WTC11 (cell line): ENCODE measurements around the gene IFNAR2. TPM values are rescaled to one million over a fixed set of nuclear protein-coding genes. Genes with fewer than 3 reads are reported as not detected.

Experiments used
- ATAC-seq: fragments of 200-7000 bp; cut with Tn5 transposase; 2 replicates; pipeline ENCODE4 v1.10.0; 2021; ENCODE audit warnings: mild to moderate bottlenecking, moderate library complexity
- CTCF ChIA-PET: fragments of 300-600 bp; sonication (Branson Sonifier 250); formaldehyde crosslinking; loops from one replicate; lab custom pipeline; 2021; ENCODE audit warnings: antibody characterized with exemption; lab: Charles Lee
- POLR2A ChIA-PET: fragments of 350-600 bp; sonication (Branson Sonifier 250); formaldehyde crosslinking; loops from one replicate; lab custom pipeline; 2021; ENCODE audit warnings: antibody characterized with exemption; lab: Charles Lee
- DNase-seq: peaks from one replicate; pipeline ENCODE4 v3.0.0; 2021; ENCODE audit warnings: low spot score
- H3K27ac Mint-ChIP-seq: 2 replicates; pipeline ENCODE4 v1.8.0; 2021; ENCODE audit warnings: mixed read lengths
- H3K27me3 Mint-ChIP-seq: 2 replicates; pipeline ENCODE4 v1.8.0; 2021; ENCODE audit warnings: low read depth, mild to moderate bottlenecking, moderate library complexity, mixed read lengths
- H3K36me3 Mint-ChIP-seq: 2 replicates; pipeline ENCODE4 v1.8.0; 2021; ENCODE audit warnings: mixed read lengths
- H3K4me1 Mint-ChIP-seq: 2 replicates; pipeline ENCODE4 v1.8.0; 2022; ENCODE audit warnings: mixed read lengths
- H3K4me3 Mint-ChIP-seq: 2 replicates; pipeline ENCODE4 v1.8.0; 2021; ENCODE audit warnings: mild to moderate bottlenecking, moderate library complexity, mixed read lengths
- H3K9me3 Mint-ChIP-seq: 2 replicates; pipeline ENCODE4 v1.8.0; 2021; ENCODE audit warnings: mixed read lengths
- AFF4 ChIP-seq: sonication (generic); formaldehyde crosslinking; IDR thresholded peaks from 2 replicates; pipeline ENCODE4 v1.8.1; 2023; ENCODE audit warnings: mild to moderate bottlenecking, missing genetic modification reagents, borderline replicate concordance
- ERG ChIP-seq: fragments of 250-450 bp; sonication (Bioruptor Pico); IDR thresholded peaks from 2 replicates; pipeline ENCODE4 v1.8.0; 2021; ENCODE audit warnings: mild to moderate bottlenecking
- FOXP1 ChIP-seq: sonication (generic); formaldehyde crosslinking; IDR thresholded peaks from 2 replicates; pipeline ENCODE4 v1.8.0; 2022; ENCODE audit warnings: missing genetic modification reagents, mild to moderate bottlenecking, moderate library complexity, borderline replicate concordance
- JUN ChIP-seq: sonication (generic); formaldehyde crosslinking; IDR thresholded peaks from 2 replicates; pipeline ENCODE4 v1.8.0; 2023; ENCODE audit warnings: mild to moderate bottlenecking, missing genetic modification reagents
- KAT7 ChIP-seq: sonication (generic); formaldehyde crosslinking; IDR thresholded peaks from 2 replicates; pipeline ENCODE4 v1.8.1; 2023; ENCODE audit warnings: missing genetic modification reagents, mild to moderate bottlenecking, borderline replicate concordance
- MYBL2 ChIP-seq: sonication (generic); formaldehyde crosslinking; IDR thresholded peaks from 2 replicates; pipeline ENCODE4 v1.8.1; 2023; ENCODE audit warnings: mild to moderate bottlenecking, moderate library complexity, missing genetic modification reagents
- NR1H2 ChIP-seq: sonication (generic); formaldehyde crosslinking; IDR thresholded peaks from 2 replicates; pipeline ENCODE4 v1.9.0; 2021; ENCODE audit warnings: mild to moderate bottlenecking, moderate library complexity, missing genetic modification reagents
- RELA ChIP-seq: sonication (generic); formaldehyde crosslinking; IDR thresholded peaks from 2 replicates; pipeline ENCODE4 v1.8.1; 2022; ENCODE audit warnings: missing genetic modification reagents, mild to moderate bottlenecking, borderline replicate concordance
- SOX15 ChIP-seq: fragments of 250-450 bp; sonication (Bioruptor Pico); IDR thresholded peaks from 2 replicates; pipeline ENCODE4 v1.9.0; 2021; ENCODE audit warnings: mild to moderate bottlenecking
- SP1 ChIP-seq: sonication (generic); formaldehyde crosslinking; conservative IDR thresholded peaks from 2 replicates; pipeline ENCODE4 v1.8.1; 2022; ENCODE audit warnings: missing genetic modification reagents
- TCF7 ChIP-seq: sonication (generic); formaldehyde crosslinking; IDR thresholded peaks from 2 replicates; pipeline ENCODE4 v1.8.0; 2022; ENCODE audit warnings: mild to moderate bottlenecking, low read depth, missing genetic modification reagents, moderate library complexity
- USF2 ChIP-seq: sonication (generic); formaldehyde crosslinking; IDR thresholded peaks from 2 replicates; pipeline ENCODE4 v1.8.1; 2023; ENCODE audit warnings: mild to moderate bottlenecking, missing genetic modification reagents, moderate library complexity
- ZBTB43 ChIP-seq: sonication (generic); formaldehyde crosslinking; IDR thresholded peaks from 2 replicates; pipeline ENCODE4 v1.8.1; 2023; ENCODE audit warnings: mild to moderate bottlenecking, missing genetic modification reagents
- ZNF138 ChIP-seq: sonication (generic); formaldehyde crosslinking; conservative IDR thresholded peaks from 2 replicates; pipeline ENCODE4 v1.8.1; 2022; ENCODE audit warnings: mild to moderate bottlenecking, moderate library complexity, missing genetic modification reagents
- ZNF317 ChIP-seq: sonication (generic); formaldehyde crosslinking; IDR thresholded peaks from 2 replicates; pipeline ENCODE4 v1.8.1; 2023; ENCODE audit warnings: low read depth, mild to moderate bottlenecking, moderate library complexity, missing genetic modification reagents, borderline replicate concordance
- ZNF396 ChIP-seq: fragments of 250-450 bp; sonication (Bioruptor Pico); IDR thresholded peaks from 2 replicates; pipeline ENCODE4 v1.8.0; 2021; ENCODE audit warnings: mild to moderate bottlenecking, moderate library complexity, borderline replicate concordance
- ZSCAN18 ChIP-seq: fragments of 250-450 bp; sonication (Bioruptor Pico); IDR thresholded peaks from 2 replicates; pipeline ENCODE4 v2.1.2; 2022; ENCODE audit warnings: mild to moderate bottlenecking, moderate library complexity
- total RNA-seq: library from RNA; stranded (reverse); gene quantifications from 3 replicates; pipeline ENCODE4 v1.2.3, GENCODE V29; 2021

The IFNAR2 gene
- total RNA-seq, 1 experiment from 2014 or later = 13.3 TPM

- H3K4me3 Mint-ChIP-seq = peak overlapping the region; percentile 66
- H3K36me3 Mint-ChIP-seq = peaks cover 2% of the 10 kb centered on the region
- ATAC-seq (no peak), DNase-seq (no peak)
- peaks cover 30% of the 10 kb centered on the region for H3K4me1 Mint-ChIP-seq
- H3K27ac Mint-ChIP-seq = 0 out of 2 replicates have a peak overlapping the region, but pooled peaks have one; percentile 60
- H3K9me3 Mint-ChIP-seq = no peaks in the 10 kb centered on the region
- peaks cover 12% of the 10 kb centered on the region for H3K27me3 Mint-ChIP-seq
- TF ChIP-seq ERG (CRISPR knock-in tag) (no peak), ZNF138 (CRISPR knock-in tag) (no peak), JUN (CRISPR knock-in tag) (no peak), NR1H2 (CRISPR knock-in tag) (no peak), ZNF396 (CRISPR knock-in tag) (no peak), ZNF317 (CRISPR knock-in tag) (no peak), FOXP1 (CRISPR knock-in tag) (no peak), SP1 (CRISPR knock-in tag) (no peak), RELA (CRISPR knock-in tag) (no peak), SOX15 (CRISPR knock-in tag) (no peak), MYBL2 (CRISPR knock-in tag) (no peak), ZBTB43 (CRISPR knock-in tag) (no peak), TCF7 (CRISPR knock-in tag) (no peak), KAT7 (no peak), ZSCAN18 (CRISPR knock-in tag) (no peak), AFF4 (CRISPR knock-in tag) (no peak), USF2 (CRISPR knock-in tag) (no peak)
- ChIA-PET POLR2A (interaction anchor here (0.6 to 1.1 kb wide), 3 partner anchors 34 to 723 kb away, joined by 3 to 11 read pairs (median 3); no protein-coding TSS in a partner anchor), CTCF (interaction anchor here (0.6 to 3.1 kb wide), 6 partner anchors 29 to 216 kb away, joined by 3 to 14 read pairs (median 5); partner anchors contain the start of gene IL10RB)
These were observed 497 bp upstream of the IFNAR2 start for GRCh38 chr21:33229099-33229783.
